ENCODE measurements around the gene NEU2. TPM values are rescaled to one million over a fixed set of nuclear protein-coding genes. Genes with fewer than 3 reads are reported as not detected.

Gene NEU2
- polyA plus RNA-seq, 3 donors: not detected

DNA sequence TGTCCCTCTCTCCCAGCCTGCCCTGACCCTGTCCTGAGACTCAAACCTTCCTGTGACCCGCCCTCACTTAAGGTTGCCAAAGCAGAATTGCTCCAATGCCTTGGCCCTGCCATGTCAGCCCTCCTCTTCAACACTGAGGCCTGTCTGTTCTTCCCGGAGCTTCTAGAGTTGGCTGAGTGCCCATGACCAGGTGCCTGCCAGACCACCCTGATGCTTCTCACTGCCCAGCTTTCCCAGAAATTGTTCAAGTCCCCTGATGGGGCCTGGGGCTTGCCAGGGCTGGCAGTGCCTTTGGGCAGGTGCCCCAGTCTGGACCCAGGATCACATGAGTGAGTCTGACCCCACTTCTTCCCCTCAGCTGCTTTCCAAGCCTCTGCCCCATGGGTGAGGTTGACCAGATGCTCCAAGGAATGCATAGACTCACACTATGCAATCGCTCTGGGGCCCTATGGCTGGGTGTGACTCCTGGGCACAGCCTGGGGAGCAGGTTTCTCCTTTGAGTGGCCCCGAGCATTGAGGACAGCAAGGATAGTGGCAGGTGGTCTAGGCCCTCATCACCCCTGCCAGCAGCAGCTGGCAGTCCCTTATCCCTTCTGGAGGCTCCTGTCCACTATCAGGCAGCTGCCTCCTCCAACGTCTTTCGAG lies 24.6 kb downstream of the NEU2 start:
- no peak for DNase-seq
- peak overlapping the region in 2 of 7 donors; percentile 51 to 74 for H3K27ac Mint-ChIP-seq
- Histone ChIP-seq H3K9ac (ENCODE audit: insufficient read depth, low read length, poor library complexity, severe bottlenecking) (no peak overlapping the region), H3K4me3 (replicated peaks in 1 of 3; ENCODE audit: low read depth in 2 of 3, low read length in 3 of 3) (no peak overlapping the region), H3K79me2 (ENCODE audit: insufficient read depth, low read length) (peaks cover 35% of the 10 kb centered on the region), H3K4me2 (replicated peaks; ENCODE audit: extremely low read depth, low read length, poor library complexity, severe bottlenecking) (no peak overlapping the region), H3K27me3 (ENCODE audit: control insufficient read depth in 2 of 2, insufficient read depth in 2 of 2, low read length in 2 of 2) (no peaks in the 10 kb centered on the region), H3K36me3 (replicated peaks in 1 of 2; ENCODE audit: control insufficient read depth in 1 of 2, insufficient read depth in 2 of 2, low read length in 2 of 2) (no peaks in the 10 kb centered on the region), H3K4me1 (ENCODE audit: control insufficient read depth in 1 of 2, insufficient read depth in 2 of 2, low read length in 2 of 2) (peaks cover 19 to 31% of the 10 kb centered on the region in 2 donors), H3K27ac (ENCODE audit: low read depth in 1 of 2, low read length in 2 of 2) (no peak overlapping the region), H2AFZ (ENCODE audit: insufficient read depth, low read depth, low read length, poor library complexity, severe bottlenecking) (no peak overlapping the region), H4K20me1 (ENCODE audit: insufficient read depth, low read length) (peaks cover 20% of the 10 kb centered on the region), H3K9me3 (replicated peaks in 1 of 2; ENCODE audit: control insufficient read depth in 1 of 2, insufficient read depth in 1 of 2, low read length in 2 of 2) (no peaks in the 10 kb centered on the region)
- TF ChIP-seq, protein P1, sequence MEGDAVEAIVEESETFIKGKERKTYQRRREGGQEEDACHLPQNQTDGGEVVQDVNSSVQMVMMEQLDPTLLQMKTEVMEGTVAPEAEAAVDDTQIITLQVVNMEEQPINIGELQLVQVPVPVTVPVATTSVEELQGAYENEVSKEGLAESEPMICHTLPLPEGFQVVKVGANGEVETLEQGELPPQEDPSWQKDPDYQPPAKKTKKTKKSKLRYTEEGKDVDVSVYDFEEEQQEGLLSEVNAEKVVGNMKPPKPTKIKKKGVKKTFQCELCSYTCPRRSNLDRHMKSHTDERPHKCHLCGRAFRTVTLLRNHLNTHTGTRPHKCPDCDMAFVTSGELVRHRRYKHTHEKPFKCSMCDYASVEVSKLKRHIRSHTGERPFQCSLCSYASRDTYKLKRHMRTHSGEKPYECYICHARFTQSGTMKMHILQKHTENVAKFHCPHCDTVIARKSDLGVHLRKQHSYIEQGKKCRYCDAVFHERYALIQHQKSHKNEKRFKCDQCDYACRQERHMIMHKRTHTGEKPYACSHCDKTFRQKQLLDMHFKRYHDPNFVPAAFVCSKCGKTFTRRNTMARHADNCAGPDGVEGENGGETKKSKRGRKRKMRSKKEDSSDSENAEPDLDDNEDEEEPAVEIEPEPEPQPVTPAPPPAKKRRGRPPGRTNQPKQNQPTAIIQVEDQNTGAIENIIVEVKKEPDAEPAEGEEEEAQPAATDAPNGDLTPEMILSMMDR (IDR thresholded peaks at IDR 0.05): no peak
- 79% methylated on average over 3 of the region's 6 CpGs for WGBS (ENCODE audit: insufficient coverage)
- peaks cover 3 to 10% (median 8%) of the 10 kb centered on the region in 3 donors for H3K27me3 Mint-ChIP-seq (ENCODE audit: low read depth in 3 of 3)
- H3K4me3 Mint-ChIP-seq: no peak overlapping the region
- H3K9me3 Mint-ChIP-seq: peaks cover 0 to 3% (median 0%) of the 10 kb centered on the region in 7 donors
- intact Hi-C loops (cut with micrococcal nuclease): loop anchor here in 1 of 2 donors (10.0 kb wide), 1 partner anchor 202 kb away; no protein-coding TSS in a partner anchor
- H3K4me1 Mint-ChIP-seq: peaks cover 26% of the 10 kb centered on the region
- H3K36me3 Mint-ChIP-seq: no peaks in the 10 kb centered on the region

DNA sequence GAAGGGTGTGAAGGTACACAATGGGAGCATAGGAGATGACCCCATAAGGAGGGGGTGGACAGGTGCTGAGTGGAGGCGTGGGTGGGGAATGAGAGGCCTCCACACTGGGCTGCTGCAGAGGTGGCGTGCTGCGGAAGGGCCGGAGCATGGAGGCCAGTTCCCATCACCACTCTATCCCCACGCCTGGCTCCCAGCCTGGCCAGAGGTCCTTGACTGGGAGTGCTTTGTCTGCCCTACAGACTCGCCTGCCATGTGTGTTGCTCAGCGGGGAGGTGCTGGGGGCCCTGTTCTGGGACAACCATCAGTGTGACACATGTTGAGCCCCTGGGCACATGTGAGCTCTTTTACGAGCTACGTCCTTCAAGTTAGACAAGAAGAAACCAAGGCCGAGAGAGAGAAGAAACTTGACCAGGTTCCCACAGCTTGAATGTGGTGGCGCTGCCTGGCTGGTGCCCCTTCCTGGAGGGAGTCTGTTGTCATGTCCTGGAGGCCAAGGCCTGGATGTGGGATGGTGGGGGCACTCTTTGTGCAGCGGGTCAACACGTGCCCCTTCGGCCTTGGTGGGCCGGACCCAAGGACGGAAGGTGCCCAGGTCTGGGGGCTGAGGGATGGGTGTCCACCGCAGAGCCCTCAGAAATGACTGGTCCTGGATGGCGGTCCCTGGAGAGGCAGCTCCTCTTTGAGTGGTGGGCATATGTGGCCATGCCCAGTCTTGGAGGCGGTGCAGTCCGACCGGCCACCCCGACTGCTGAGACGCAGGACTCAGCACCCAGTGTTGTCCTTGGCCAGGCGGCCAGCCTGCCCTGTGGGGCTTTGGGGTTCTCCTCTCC lies 26.5 kb downstream of the NEU2 start:
- Mint-ChIP-seq H3K36me3 (peaks cover 0 to 12% of the 10 kb centered on the region in 2 donors), H3K27ac (peak overlapping the region in 4 of 7 donors; percentile 37 to 96 (median 94)), H3K4me3 (no peak overlapping the region), H3K9me3 (peaks cover 0 to 3% (median 0%) of the 10 kb centered on the region in 7 donors), H3K4me1 (peaks cover 39% of the 10 kb centered on the region), H3K27me3 (ENCODE audit: low read depth in 3 of 3) (peaks cover 3 to 7% (median 3%) of the 10 kb centered on the region in 3 donors)
- Histone ChIP-seq H3K36me3 (replicated peaks in 1 of 2; ENCODE audit: control insufficient read depth in 1 of 2, insufficient read depth in 2 of 2, low read length in 2 of 2) (peaks cover 0 to 3% of the 10 kb centered on the region in 2 donors), H3K9ac (ENCODE audit: insufficient read depth, low read length, poor library complexity, severe bottlenecking) (peak overlapping the region; percentile 96), H4K20me1 (ENCODE audit: insufficient read depth, low read length) (peaks cover 38% of the 10 kb centered on the region), H3K4me3 (replicated peaks in 1 of 3; ENCODE audit: low read depth in 2 of 3, low read length in 3 of 3) (peak overlapping the region in 1 of 3 experiments; percentile 99), H3K27ac (ENCODE audit: low read depth in 1 of 2, low read length in 2 of 2) (peak overlapping the region; percentile 80 to 99), H3K4me1 (ENCODE audit: control insufficient read depth in 1 of 2, insufficient read depth in 2 of 2, low read length in 2 of 2) (peaks cover 35 to 48% of the 10 kb centered on the region in 2 donors), H3K4me2 (replicated peaks; ENCODE audit: extremely low read depth, low read length, poor library complexity, severe bottlenecking) (peak overlapping the region; percentile 84), H3K27me3 (ENCODE audit: control insufficient read depth in 2 of 2, insufficient read depth in 2 of 2, low read length in 2 of 2) (no peaks in the 10 kb centered on the region), H2AFZ (ENCODE audit: insufficient read depth, low read depth, low read length, poor library complexity, severe bottlenecking) (peak overlapping the region; percentile 96), H3K9me3 (replicated peaks in 1 of 2; ENCODE audit: control insufficient read depth in 1 of 2, insufficient read depth in 1 of 2, low read length in 2 of 2) (no peaks in the 10 kb centered on the region), H3K79me2 (ENCODE audit: insufficient read depth, low read length) (peaks cover 53% of the 10 kb centered on the region)
- WGBS (ENCODE audit: insufficient coverage): 94% methylated on average over 20 of the region's 24 CpGs
- intact Hi-C loops (cut with micrococcal nuclease): loop anchor here in 1 of 2 donors (10.0 kb wide), 1 partner anchor 204 kb away; no protein-coding TSS in a partner anchor
- no peak for DNase-seq
- TF ChIP-seq, protein P1 (IDR thresholded peaks at IDR 0.05): no peak

Data from CD14-positive monocyte (primary cell).